ENCODE results near the gene NEAT1.

- no peak for TF ChIP-seq CTCF (IDR thresholded peaks at IDR 0.05)
- no peak for TF ChIP-seq POLR2A (IDR thresholded peaks at IDR 0.05)
- TF ChIP-seq POLR2AphosphoS5 (IDR thresholded peaks at IDR 0.05) = peak; percentile 33
These were observed 21.9 kb downstream of the NEAT1 start for GRCh38 chr11:65444314-65445051.

Data from gastroesophageal sphincter (tissue), 3 donors.